ENCODE measurements around the gene KIT. TPM values are rescaled to one million over a fixed set of nuclear protein-coding genes. Genes with fewer than 3 reads are reported as not detected.

Gene KIT
- polyA plus RNA-seq, 1 donor (not counting 4 experiments of a cell fraction or from before 2014, with no cell fraction given) = 0.01 TPM

DNA sequence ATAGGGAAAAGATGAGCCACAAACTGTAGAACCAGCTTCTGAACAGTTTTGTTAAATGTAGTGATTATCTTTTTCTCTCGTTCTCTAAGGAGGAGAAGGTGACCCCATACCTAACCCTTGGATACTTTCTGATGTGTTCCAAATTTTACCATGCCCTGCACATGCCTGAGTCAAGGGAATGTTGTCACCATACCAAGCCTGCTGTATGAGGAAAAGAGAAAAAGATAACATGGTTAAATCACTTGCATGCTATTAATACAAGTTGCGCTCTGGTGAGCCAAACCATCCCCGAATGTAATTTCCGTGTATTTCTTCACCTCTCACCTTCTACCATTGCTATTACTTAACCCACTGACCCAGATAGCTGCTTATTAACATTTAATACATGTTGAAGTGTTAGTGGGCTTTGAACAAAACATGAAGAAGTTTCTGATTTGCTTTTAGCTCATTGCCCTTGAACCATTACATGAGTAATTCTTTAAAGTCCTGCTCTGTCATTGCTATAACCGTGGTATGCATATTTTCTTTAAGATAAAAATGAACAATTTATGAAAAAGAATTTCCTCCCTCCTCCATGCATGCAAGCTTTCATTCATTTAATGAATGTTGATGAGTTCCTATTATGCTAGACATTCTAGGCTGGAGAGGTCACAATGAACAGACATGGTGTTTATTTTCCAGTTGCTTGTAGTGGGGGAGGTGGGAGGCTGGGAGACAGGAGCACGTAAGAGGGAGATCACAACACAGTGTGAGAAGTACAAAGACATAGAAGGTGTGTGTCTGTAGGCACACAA is 13.6 kb upstream of the KIT start:
- no peak for FAIRE-seq

DNA sequence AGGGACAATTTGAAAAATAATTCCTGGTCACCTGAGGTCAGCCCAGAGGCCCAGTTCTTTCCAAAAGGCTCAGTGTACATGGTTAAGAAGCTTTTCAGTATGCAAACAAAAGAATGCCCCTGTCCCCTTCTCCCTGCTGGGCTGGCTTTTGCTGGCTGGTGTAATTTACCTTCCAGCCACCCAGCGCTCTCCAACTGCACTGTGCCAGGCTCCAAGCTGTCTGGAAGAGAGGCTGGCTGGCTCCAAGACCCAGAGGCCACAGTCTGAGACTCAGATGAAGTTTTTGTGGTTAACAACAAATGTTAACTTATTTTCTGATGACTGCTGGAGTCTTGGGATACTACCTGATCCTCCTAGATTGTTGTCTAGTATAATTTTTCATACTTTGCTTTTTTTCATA is 11.9 kb upstream of the KIT start:
- Histone ChIP-seq H2AFZ (ENCODE audit: control insufficient read depth, low read length) (no peak overlapping the region), H3K9me1 (ENCODE audit: control insufficient read depth, extremely low read depth, insufficient read depth, low read length) (no peaks in the 10 kb centered on the region), H3K9me3 (ENCODE audit: control insufficient read depth, low read depth, low read length) (no peaks in the 10 kb centered on the region), H3K27me3 (ENCODE audit: control insufficient read depth, extremely low read depth, insufficient read depth, low read length) (no peaks in the 10 kb centered on the region), H3K36me3 (ENCODE audit: control insufficient read depth in 2 of 2, extremely low read depth in 1 of 2, insufficient read depth in 2 of 2, low read length in 2 of 2) (no peaks in the 10 kb centered on the region), H3K4me3 (ENCODE audit: control insufficient read depth in 2 of 3, extremely low read depth in 1 of 3, insufficient read depth in 2 of 3, low read depth in 1 of 3, low read length in 3 of 3) (no peak overlapping the region), H3K9ac (ENCODE audit: control insufficient read depth, extremely low read depth, insufficient read depth, low read length) (no peak overlapping the region), H3K79me2 (ENCODE audit: control insufficient read depth, insufficient read depth, low read length) (no peaks in the 10 kb centered on the region), H4K20me1 (ENCODE audit: control insufficient read depth, extremely low read depth, insufficient read depth, low read length) (no peaks in the 10 kb centered on the region), H3K4me1 (ENCODE audit: control insufficient read depth, extremely low read depth, insufficient read depth, low read length) (no peaks in the 10 kb centered on the region), H3K4me2 (ENCODE audit: control insufficient read depth, extremely low read depth, insufficient read depth, low read depth, low read length) (no peak overlapping the region), H3K27ac (ENCODE audit: control insufficient read depth, insufficient read depth, low read length) (no peak overlapping the region)
- no peak for DNase-seq (ENCODE audit: low read depth, low spot score)
- dilution Hi-C loops (cut with MboI; ENCODE audit: extremely low pct_ligation_motif_present, low sequenced_read_pairs) = no loop called here
- FAIRE-seq = no peak
- TF ChIP-seq EZH2 (IDR thresholded peaks at IDR 0.05; ENCODE audit: low read length) = no peak
- TF ChIP-seq, protein P1, sequence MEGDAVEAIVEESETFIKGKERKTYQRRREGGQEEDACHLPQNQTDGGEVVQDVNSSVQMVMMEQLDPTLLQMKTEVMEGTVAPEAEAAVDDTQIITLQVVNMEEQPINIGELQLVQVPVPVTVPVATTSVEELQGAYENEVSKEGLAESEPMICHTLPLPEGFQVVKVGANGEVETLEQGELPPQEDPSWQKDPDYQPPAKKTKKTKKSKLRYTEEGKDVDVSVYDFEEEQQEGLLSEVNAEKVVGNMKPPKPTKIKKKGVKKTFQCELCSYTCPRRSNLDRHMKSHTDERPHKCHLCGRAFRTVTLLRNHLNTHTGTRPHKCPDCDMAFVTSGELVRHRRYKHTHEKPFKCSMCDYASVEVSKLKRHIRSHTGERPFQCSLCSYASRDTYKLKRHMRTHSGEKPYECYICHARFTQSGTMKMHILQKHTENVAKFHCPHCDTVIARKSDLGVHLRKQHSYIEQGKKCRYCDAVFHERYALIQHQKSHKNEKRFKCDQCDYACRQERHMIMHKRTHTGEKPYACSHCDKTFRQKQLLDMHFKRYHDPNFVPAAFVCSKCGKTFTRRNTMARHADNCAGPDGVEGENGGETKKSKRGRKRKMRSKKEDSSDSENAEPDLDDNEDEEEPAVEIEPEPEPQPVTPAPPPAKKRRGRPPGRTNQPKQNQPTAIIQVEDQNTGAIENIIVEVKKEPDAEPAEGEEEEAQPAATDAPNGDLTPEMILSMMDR (optimal IDR thresholded peaks at IDR 0.05 in 1 of 3, IDR thresholded peaks at IDR 0.05 in 1 of 3, conservative IDR thresholded peaks at IDR 0.05 in 1 of 3; ENCODE audit: extremely low read depth in 1 of 3, insufficient read depth in 2 of 3, low read length in 3 of 3) = no peak

More for the DNA sequence above, 13.6 kb upstream of the KIT start:
- H3K36me3 ChIP-seq (ENCODE audit: control insufficient read depth in 2 of 2, extremely low read depth in 1 of 2, insufficient read depth in 2 of 2, low read length in 2 of 2) = no peaks in the 10 kb centered on the region
- H4K20me1 ChIP-seq (ENCODE audit: control insufficient read depth, extremely low read depth, insufficient read depth, low read length) = no peaks in the 10 kb centered on the region
- no peak overlapping the region for H3K9ac ChIP-seq (ENCODE audit: control insufficient read depth, extremely low read depth, insufficient read depth, low read length)
- no peak overlapping the region for H2AFZ ChIP-seq (ENCODE audit: control insufficient read depth, low read length)
- dilution Hi-C loops (cut with MboI; ENCODE audit: extremely low pct_ligation_motif_present, low sequenced_read_pairs) = no loop called here
- DNase-seq (ENCODE audit: low read depth, low spot score) = no peak
- H3K79me2 ChIP-seq (ENCODE audit: control insufficient read depth, insufficient read depth, low read length) = no peaks in the 10 kb centered on the region
- no peak for TF ChIP-seq EZH2 (IDR thresholded peaks at IDR 0.05; ENCODE audit: low read length)
- TF ChIP-seq, protein P1 (optimal IDR thresholded peaks at IDR 0.05 in 1 of 3, IDR thresholded peaks at IDR 0.05 in 1 of 3, conservative IDR thresholded peaks at IDR 0.05 in 1 of 3; ENCODE audit: extremely low read depth in 1 of 3, insufficient read depth in 2 of 3, low read length in 3 of 3) = no peak
- no peaks in the 10 kb centered on the region for H3K4me1 ChIP-seq (ENCODE audit: control insufficient read depth, extremely low read depth, insufficient read depth, low read length)
- no peaks in the 10 kb centered on the region for H3K9me1 ChIP-seq (ENCODE audit: control insufficient read depth, extremely low read depth, insufficient read depth, low read length)
- no peak overlapping the region for H3K4me3 ChIP-seq (ENCODE audit: control insufficient read depth in 2 of 3, extremely low read depth in 1 of 3, insufficient read depth in 2 of 3, low read depth in 1 of 3, low read length in 3 of 3)
- H3K9me3 ChIP-seq (ENCODE audit: control insufficient read depth, low read depth, low read length) = no peaks in the 10 kb centered on the region
- no peak overlapping the region for H3K27ac ChIP-seq (ENCODE audit: control insufficient read depth, insufficient read depth, low read length)
- H3K4me2 ChIP-seq (ENCODE audit: control insufficient read depth, extremely low read depth, insufficient read depth, low read depth, low read length) = no peak overlapping the region
- no peaks in the 10 kb centered on the region for H3K27me3 ChIP-seq (ENCODE audit: control insufficient read depth, extremely low read depth, insufficient read depth, low read length)

Measured in keratinocyte (primary cell).